CD4-positive, alpha-beta T cell treated with Interferon gamma for 1 hour (primary cell): Measurements from ENCODE around the gene COTL1.

ENCODE experiments used
- DNase-seq: peaks from one replicate; pipeline ENCODE4 v3.0.0-alpha.2; 2020

COTL1 gene

DNA sequence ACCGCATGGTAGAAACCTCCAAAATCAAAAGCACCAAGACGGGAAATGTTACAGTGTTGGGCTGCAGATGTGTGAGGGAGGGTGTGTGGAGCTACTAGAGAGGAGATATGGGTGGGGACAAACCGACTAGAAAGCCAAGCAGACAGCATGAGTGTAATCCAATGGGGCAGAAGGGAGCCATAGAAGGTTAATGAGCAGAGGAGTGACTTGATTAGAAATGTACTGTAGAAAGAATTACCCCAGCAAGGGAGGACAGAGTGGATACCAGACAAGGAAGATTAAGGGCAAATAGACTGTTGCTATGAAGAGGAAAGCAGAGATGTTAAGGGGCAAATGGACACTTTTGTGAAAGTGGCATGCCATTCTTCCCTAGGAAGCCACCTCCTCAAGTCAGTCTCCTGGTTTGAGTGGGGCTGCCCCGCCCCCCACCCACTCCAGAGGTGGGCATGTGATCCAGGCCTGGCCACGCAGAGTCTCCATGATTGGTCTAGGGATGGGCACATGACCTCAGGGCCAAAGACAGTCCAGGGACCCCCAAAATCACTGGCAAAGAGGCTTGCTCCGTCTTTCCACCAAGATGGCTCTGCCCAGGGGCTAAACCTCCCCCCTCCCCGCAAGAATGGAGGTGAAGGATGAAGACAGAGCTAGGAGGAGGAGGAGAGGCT lies 4.3 kb downstream of the COTL1 start:
- DNase-seq: no peak

DNA sequence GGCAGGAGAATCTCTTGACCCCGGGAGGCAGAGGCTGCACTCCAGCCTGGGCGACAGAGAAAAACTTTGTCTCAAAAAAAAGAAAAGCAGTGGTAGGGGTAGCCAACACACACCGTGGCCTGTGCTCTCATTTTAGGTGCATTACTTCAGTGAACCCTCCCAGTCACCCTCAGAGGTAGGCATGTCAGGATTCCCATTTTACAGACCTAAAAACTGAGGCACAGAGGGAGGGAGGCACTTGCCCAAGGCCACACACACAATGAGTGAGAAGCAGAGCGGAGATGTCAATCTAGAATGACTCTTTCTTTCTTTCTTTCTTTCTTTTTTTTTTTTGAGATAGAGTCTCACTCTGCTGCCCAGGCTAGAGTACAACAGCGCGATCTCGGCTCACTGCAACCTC lies 5.2 kb downstream of the COTL1 start:
- DNase-seq: no peak

DNA sequence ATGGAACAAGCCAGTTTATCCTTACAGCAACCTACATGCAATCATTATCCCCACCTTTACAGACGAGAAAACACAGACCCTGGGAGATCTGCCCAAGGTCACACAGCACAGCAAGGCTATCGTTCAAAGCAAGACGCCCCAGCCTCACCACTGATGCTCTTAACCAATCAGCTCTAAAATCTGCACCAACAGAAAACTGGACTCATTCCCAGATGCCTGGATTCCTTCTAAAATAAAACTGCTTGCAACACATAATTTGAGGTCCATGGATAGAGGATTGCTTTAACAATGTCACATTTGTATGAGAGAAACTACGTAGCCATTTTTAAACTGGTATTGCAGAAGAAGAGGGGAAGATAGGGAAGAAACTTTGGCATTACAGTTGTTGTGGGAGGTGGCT lies 6.8 kb downstream of the COTL1 start:
- no peak for DNase-seq

DNA sequence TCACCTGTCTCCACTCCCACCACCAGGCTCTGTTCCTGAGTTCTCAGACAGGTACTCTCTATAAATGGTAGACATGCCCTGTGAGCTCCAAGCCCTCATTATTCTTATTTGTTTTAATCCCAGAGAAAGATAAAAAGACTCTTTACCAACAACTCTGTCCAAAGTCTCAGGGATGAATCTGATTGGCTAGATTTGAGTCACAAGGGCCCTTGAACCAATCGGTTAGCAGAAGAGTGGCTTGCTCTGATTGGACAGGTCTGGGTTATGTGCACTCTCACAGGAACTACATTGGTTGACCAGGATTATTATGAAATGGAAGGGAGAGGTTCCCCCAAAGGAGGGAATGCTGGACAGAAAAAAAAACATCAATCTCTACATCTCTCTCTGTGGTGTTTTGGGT lies 7.5 kb downstream of the COTL1 start:
- DNase-seq: no peak

DNA sequence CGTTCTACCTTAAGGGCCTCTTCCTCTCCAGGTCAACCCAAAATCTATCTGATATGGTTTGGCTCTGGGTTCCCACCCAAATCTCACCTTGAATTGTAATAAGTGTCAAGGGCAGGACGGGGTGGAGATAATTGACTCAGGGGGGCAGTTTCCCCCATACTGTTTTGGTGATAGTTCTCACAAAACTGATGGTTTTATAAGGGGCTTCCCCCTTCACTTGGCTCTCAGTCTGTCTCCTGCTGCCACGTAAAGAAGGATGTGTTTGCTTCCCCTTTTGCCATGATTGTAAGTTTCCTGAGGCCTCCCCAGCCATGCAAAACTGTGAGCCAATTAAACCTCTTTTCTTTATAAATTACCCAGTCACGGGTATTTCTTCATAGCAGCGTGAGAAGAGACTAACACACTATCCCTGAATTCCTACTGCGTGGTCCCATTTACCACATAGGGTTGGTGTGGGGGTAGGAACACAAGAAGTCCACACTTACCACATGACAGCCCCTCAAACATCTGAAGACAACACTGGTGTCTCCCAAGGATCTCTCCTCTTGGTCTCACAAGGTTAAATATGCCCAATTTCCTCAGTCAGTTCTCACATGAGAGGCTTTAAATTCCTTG lies 8.2 kb downstream of the COTL1 start:
- DNase-seq: no peak

DNA sequence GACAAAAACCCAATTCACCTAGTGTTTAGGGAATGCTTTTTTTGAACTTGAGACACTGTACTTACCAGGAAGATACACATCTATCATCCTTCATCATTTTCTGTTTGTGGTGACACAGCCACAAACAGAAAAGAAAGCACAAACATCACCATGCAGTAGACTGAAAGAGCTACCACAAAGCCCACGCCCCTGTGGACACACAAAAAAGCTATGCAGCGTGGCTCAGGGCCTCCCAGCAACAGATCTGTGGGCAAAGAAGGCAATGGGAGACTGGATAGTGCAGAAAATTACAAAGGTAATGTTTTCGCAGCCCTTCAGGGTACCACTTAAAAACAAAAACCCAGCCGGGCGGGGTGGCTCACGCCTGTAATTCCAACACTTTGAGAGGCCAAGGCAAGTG lies 9.6 kb downstream of the COTL1 start:
- peak; percentile 19 for DNase-seq

DNA sequence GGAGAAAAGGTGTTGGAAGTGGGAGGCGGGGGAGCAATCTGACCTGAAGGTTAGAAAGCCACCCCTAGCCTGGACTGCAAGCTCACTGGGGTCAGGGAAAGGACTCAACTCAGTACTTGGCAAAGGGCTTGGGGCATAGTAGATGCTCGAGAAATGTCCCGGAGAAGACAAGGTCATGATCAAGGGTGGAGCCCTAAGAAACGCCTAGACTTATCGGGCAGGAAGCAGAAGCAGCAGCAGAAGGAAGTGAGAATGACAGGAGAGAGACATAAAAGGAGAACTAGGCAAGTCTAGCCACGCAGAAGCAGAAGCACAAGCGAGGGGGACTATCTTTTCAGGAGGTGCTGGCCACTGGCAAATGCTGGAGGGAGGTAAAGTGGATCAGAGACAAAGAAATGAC lies 10.2 kb downstream of the COTL1 start:
- DNase-seq: peak; percentile 67

DNA sequence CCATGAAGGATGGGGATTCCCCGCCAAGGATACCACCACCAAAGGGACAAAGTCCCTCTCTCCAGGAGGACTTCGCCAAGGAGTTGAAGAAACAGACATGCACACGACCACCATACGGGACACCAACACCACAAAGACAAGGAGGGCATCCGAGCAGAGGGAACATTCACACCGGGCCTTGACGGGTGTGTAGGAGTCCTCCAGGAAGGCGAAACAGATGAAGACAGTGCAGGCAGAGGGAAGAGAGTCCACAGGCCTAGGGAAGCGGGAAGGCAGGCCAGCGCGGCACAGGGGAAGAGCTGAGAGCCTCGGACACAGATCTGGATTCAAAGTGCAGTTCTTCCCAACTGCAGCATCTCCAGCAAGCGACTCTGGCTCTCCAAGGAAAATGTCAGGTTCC lies 10.8 kb downstream of the COTL1 start:
- DNase-seq: no peak

DNA sequence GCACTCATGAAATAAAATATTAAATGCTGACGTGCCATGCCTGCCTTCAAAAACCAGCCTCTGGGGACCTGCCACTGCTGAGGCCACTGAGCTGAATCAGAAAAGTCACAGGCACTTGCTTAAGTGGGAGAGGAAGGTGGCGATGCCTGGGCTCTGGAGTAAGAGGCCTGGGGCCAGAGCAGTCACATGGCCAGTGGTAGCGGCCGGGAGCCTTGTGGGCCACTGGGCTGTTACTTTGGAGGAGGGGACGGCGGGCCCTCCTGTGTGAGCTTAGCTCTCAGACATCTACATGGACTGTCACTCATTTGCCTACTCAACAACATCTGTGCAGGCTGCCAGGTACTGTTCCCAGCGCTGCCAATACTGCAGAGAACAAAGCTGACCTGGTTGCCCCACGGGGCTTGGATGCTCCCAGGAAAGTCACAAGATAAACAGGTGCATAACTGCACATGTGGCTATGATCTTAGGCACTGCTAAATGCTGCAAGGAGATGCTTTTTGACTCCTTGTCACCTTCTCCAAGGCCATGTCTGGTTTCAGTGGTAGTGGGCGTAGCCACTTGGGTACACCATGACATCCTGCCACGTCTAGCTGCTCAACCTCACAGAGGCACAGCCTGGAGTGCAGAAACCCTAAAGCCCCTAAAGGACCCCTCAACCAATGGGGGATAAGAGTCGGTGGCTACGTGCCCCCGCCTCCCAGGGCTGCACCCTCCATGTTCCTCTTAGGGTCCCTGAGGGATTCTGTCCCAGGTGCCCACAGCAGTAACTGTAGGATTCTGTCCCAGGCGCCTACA lies 11.6 kb downstream of the COTL1 start:
- peak; percentile 22 for DNase-seq

DNA sequence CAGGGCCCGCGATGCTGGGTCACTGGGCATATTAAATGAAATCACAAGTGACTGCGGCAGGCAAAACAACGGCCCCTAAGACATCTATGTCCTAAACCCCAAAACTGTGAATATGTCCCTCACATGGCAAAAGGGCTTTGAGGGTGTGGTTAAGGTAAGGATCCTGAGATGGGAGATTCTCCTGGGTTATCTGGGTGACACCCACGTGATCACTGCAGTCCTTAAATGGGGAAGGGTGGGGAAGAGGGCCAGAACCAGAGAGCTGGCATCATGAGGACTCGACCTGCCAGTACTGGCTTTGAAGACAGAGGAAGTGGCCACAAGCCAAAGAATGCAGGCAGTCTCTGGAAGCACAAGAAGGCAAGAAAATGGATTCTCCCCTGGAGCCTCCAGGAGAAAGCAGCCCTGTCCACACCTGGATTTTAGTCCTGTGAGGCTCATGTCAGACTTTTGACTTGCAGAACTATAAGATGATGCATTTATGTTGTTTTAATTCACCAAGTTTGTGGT lies 12.5 kb downstream of the COTL1 start:
- no peak for DNase-seq

DNA sequence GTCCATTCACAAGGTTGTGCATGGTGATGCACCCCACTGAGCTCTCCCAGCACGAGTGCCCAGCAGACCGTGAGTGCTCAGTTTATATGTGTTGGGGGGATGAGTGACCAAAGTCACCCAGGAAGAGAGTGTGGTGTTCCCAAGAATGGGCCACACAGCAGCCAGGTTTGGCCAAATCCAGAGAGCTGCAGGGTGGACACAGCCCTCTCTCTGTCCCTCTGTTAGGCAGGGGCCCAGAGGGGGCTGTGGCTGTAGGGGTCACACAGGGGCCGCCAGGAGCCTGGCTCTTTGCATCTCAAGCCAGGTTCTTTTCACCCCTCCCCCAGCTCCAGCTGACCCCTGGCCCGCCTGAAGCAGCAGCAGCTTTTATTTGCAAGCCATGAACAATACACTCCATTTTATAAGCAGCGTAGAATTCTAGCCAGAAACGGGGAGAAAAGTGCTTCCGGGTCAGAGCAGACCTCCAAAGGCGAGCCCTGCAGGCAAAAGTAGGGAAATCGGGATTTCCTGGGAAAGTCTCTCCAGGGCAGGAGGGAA lies 13.3 kb downstream of the COTL1 start:
- no peak for DNase-seq

DNA sequence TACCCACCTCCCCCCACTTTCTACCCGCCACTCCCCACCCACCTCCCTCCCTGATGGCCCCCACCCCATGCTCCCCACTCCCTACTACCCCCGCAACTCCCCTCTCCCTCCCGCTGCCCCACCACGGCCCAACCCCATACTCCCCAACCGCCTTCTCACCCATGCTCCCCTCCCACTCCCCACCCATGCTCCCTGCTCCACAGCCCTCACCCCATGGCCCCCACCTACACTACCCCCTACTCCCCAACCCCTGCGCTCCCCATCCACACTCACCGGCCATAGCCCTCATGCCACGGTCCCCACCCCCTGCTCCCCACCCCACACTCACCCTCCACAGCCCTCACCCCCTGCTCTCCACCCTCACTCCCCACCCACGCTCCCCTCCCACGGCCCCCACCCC lies 13.9 kb downstream of the COTL1 start:
- no peak for DNase-seq

DNA sequence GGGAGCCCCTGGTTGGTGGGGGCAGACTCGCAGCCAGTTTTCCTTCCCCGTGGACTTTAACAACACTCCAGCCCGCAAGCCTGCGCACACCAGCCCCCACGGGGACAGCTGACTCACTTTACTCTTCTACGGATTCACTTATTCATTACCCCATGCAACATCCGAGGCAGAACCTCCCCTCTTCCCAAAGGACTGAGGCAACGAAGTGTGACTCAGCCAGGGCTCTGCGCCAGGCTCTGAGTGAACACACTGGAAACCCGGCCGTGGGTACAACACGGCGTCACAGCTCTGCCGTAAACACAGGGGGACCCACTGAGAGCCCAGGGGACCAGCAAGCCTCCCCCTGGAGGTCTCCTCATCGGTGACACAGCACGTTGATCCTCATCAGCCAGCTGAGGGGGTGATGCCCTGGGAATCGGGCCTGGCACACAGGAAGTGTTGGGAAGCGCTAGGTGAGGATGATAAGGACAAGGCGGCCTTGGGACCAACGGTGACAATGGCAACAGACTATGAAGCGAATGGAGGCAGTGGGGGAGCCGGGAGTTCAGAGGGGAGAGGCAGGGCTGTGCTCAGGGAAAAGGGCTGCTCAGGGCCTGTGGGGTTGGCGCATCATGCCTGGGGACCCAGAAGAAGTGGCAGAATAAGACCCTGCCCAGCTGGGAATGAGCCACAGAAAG lies 14.6 kb downstream of the COTL1 start:
- DNase-seq: peak; percentile 65

DNA sequence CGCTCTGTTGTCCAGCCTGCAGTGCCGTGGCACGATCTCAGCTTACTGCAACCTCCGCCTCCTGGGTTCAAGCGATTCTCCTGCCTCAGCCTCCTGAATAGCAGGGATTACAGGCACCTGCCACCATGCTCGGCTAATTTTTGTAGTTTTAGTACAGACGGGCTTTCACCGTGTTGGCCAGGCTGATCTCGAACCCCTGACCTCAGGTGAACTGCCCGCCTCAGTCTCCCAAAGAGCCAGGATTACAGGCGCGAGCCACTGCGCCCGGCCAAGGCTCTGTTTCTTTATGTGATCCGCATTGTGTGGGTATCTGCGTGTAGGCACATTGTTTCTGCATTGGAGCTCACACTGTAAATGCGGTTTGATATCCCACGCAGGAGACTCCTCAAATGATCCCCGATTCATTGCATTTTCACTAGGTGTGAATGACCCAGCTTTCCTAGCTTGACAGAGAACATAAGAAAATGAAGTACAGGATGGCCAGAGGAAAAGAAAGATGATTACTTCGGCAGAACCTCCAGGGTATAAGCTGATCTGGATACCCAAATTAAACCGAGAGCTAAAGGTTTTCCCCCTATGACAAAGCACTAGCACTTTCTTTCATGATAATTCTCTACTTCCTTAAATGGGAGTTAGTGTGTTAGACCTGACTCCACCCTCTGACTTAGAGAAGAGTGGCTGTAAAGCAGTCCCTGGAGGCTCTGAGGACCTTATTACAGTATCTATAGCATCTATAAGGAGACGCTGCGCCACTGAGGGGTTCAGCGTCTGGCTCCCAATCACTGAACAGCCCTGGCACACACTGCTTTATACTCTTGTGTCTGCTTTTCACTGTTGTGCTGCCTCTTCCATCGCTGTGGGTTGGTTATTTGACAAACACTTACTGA lies 17.3 kb downstream of the COTL1 start:
- peak; percentile 27 for DNase-seq

DNA sequence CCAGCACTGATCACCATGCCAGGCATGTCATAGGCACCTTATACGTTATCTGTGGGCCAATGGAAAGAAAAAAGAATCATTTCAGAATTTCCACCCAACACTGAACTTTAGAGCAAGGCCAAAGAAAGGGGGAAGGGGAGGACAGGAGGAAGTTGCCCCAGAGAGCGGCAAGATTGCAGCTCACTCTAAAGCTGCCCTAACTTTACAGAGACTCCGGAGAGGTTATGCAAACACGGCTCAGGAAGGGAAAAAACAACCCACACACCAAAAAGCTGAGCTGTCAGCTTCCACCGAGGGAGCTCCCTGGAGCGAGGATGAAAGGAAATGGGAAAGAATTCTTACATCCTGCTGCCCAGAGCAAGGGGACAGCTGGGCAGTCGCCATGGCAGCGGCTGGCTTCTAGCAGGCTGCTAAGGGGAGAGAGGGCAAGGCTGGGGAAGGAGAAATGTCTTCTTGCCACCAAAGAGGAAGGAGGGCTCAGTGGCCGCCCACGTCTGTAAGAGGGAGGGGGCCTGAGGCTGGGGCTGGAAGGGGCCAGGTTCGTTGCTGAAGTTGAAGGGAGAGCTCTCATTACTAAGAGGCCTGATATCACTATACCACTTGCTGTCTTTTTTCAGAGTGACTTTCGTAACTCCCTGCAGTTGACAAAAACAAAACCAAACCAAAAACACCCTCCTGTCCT lies 18.2 kb downstream of the COTL1 start:
- DNase-seq: peak; percentile 62

DNA sequence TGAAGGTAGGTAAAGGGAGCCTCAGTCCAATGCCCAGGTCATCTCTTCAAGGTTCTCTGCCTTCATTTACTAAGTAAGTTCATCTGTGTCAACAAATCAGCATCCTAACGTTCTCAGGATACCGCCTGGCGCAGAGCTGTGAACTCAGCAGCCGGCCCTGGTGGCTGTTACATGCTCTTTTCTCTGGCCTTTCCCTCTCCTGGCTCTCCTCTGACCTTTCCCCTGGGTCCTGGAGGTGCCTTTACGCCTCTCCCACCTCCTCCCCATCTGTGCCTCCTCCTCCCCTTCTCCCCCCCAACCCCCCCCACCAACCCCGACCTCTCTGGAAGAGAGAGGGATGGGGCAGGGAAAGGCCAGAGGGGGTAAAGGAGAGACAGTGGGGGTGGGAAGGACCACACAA lies 19.5 kb downstream of the COTL1 start:
- no peak for DNase-seq

DNA sequence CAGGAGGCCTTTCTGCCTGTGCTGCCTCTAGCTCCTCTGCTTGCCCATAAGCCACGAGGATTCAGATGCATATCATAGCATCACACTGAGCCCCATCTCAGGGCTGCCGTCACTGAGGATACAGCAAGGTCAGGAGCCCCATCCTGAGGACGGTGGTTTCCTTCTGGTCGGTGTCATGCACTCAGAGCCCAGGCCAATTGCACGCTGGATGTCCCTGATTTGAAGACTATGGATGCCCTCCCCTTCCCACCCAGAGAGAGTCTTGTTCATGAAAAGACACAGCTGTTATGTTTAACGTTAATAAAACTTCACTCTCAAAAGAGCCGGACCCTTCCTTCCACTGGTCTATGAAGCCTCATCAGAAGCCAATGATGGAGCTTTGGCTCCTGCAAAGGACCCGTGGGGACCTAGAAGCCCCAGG lies 19.9 kb downstream of the COTL1 start:
- no peak for DNase-seq

DNA sequence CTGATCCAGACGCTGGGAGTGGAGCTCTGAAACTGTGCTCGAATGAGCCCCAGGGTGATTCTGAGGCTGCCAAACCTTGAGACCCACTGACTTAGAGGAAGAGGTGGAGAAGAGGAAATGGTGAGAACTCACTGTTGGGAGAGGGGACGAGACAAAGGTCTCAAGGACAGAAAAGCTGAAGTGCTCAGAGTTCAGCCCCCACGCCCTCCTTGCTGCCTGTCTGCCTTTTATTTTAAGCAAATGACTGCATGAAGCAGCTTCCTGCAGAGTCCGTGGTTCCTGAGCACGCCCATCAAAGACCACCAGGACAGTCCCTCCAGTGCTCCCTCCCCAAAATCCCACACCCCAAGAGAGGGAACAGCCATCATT lies 20.4 kb downstream of the COTL1 start:
- DNase-seq: peak; percentile 54

DNA sequence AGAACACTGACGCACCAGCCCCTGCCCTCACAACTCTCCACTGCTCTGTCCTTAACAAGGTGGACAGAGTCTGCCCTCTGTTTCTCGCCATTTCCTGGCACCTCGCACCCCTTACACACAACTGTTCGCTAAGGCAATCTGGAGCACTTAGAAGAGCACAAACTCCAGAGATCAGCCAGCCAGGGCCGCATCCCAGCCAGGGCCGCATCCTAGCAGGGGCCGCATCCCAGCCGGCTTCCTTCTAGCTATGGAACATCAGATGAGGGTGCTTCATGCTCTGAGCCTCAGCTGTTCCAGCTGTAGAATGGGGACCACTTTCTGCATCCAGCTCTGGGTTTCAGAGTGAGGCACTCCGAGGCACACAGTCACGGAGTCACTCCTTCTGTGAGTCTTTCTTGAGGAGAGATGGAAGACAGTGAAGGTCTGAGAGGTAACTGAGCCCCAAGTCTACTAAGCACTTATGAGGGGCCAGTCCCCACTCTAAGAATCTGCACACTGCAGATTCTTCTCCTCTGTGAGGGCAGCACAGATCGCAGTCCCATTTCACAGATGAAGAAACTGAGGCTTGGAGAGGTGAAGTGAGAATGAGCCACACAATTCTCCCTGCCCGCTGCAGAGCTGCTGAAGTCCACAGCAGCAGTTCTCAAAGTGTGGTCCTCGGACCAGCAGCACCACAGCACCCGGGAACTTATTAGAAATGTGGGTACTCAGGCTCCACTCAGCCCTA lies 20.9 kb downstream of the COTL1 start:
- no peak for DNase-seq

DNA sequence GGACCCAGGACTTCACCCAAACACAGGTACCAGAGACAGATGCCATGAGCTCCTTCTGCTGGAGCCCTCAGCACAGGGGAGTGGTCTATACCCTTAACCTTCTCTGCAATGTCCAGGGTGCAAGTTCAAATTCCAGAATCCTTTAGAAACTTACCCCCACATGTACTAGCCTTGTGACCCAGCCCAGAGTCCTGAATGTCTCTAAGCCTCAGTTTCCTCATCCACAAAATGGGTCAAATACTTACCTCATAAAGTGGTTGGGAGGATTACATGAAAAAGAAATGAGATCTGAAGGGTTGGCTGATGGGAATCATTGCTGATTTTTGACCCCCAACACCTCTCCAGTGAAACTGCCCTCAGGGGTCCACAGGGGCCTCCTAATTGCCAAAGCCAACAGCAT lies 21.7 kb downstream of the COTL1 start:
- DNase-seq: no peak

DNA sequence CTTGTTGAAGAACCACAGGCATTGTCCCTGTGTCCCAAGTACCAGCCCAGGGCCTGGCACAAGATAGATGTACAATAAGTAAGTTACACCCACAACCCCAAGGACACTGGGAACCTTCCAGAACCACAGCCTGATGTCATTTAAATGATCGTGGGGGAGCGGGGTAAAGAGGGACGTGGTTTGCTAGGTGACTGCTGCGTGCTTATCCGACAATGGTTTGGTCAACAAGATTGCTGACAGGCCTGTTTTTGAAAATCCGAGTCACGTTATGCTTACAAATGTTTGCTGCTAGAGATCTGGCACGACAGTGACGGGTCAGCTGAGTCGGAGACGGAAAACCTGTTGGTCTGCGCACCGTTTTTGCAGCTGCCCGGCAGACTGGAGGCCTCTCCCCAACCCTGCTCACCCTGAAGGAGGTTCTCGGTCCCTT lies 22.8 kb downstream of the COTL1 start:
- peak; percentile 32 for DNase-seq
